GM20431 (cell line): ENCODE results near the gene MED29.

Experiments
- in situ Hi-C: fragments of 300-500 bp; cut with MseI, MboI; formaldehyde crosslinking; loops from one replicate; pipeline ENCODE4 v1.15.0; 2020; ENCODE audit warnings: low sequenced_read_pairs; ENCODE audit not compliant: unreplicated experiment

Gene MED29

DNA sequence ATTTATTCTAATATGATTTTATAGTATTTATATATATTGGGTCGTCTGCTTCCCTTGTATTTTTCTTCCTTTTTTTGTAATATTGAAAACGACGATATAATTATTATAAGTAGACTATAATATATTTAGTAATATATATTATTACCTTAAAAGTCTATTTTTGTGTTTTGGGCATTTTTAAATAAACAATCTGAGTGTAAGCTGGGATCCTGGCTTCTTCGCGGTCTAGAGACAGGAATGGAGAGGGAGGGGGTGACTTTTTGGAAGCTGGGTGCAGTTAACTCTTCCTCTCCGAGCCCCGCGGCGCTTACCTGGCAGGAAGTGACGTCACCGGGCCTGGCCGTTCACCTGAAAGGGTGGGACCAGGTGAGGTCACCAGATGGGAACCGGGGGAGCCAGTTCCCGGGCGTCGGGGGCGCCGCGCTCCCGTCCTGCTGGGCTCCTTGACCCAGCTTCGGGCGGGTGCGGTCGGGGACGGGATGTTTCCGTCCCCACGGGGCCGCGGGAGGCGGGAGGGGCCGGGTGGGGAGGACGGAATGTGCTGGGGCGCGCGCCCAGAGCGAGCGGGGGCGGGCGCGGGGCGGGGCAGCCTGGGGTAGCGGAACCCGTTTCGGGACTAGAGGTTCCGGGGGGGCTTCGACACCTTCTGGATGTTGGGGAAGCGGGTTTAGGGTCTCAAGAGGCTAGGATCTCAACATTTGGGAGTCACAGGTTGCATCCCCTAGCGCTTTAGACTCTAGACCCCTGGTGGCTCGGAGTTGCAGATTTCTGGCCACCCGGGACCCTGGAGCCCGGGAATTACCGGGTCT lies 18.2 kb downstream of the MED29 start:
- in situ Hi-C loops = no loop called here

DNA sequence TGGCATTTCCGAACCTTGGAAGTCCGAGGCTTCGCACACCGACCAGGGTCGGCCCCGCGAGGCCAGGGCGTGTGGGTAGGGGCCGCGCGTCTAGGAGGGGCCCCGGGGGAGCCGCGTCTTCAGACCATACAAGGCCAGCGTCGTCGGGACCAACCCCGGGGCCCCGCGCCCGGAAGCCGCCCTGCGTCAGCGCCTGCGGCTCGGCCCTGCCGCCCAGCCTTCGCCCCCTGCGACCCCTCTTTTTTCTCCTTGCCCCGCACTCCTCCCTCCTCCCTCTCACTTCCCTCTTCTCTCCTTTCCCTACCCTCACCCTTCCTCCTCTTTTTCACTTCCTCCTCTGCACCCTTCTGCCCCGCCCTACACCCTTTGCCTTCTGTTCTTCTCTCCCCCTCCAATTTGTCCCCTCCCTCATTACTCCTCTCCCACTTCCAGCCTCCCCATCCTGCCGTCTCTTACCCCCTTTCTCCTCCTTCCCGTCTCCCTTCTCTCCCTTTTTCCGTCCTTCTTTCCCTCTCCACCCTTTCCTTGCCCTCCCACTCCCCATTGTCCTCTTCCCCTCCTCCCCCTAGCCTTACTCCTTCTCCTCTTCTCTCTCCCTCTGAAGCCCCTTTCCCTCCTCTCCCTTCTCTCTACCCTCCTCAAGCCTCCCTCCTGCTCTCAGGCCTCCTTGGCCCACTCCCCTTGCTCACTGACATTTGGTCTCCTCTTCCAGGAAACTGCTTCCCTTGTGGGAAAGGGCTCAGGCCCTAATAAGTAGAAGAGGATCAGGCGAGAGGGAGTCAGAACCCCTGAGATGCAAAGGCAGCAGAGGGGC lies 19.0 kb downstream of the MED29 start:
- in situ Hi-C loops = no loop called here

GRCh38 chr19:39410831-39411080 lies 19.6 kb downstream of the MED29 start:
- in situ Hi-C loops = no loop called here

GRCh38 chr19:39411081-39411831 lies 20.1 kb downstream of the MED29 start:
- in situ Hi-C loops = no loop called here

GRCh38 chr19:39411832-39412099 lies 20.6 kb downstream of the MED29 start:
- in situ Hi-C loops = no loop called here

DNA sequence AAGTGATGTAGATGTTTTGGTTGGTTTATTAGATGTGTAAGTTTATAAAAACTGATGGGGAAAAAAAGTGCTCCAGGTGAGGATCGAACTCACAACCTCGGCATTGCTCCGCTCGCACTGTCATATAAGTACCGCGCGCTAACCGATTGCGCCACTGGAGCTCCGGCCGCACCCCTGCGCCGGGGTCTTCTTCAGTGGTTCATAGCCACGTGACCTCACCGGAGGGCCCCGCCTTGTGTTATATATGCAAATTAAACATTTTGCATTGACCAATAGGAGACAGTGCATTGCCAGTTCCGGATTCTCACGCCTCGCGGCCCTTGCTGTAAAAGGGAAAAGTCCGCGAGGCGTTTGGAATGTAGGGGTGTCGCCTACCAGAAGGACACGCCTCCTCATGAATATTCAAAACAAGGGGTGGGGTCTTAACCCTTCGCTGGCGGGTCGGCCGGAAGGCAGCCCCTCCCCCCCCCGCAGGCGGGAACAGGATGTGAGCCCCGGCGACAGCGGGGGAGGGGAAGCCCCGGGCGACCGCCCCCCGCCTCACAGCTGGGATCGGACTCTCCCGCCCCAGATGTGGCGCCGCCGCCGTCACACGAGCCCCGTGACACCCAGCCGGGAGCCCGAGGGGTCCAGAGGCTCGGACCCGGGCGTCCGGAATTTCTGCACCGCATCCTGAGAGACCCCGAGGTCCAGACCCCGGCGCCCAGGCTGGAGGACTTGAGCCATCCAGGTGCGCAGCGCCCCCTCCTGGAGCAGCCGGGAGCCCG lies 21.1 kb downstream of the MED29 start, which contains the start of gene PLEKHG2:
PLEKHG2 (plus strand) TSS at position 570 of the 767 bp plus-strand sequence. CDS start 1,418 bp downstream, outside the sequence.
- in situ Hi-C loops = no loop called here

GRCh38 chr19:39412867-39413271 lies 21.7 kb downstream of the MED29 start:
- in situ Hi-C loops = no loop called here

GRCh38 chr19:39413272-39413910 lies 22.2 kb downstream of the MED29 start:
- in situ Hi-C loops = no loop called here

GRCh38 chr19:39413911-39414608 lies 22.9 kb downstream of the MED29 start:
- in situ Hi-C loops = no loop called here

DNA sequence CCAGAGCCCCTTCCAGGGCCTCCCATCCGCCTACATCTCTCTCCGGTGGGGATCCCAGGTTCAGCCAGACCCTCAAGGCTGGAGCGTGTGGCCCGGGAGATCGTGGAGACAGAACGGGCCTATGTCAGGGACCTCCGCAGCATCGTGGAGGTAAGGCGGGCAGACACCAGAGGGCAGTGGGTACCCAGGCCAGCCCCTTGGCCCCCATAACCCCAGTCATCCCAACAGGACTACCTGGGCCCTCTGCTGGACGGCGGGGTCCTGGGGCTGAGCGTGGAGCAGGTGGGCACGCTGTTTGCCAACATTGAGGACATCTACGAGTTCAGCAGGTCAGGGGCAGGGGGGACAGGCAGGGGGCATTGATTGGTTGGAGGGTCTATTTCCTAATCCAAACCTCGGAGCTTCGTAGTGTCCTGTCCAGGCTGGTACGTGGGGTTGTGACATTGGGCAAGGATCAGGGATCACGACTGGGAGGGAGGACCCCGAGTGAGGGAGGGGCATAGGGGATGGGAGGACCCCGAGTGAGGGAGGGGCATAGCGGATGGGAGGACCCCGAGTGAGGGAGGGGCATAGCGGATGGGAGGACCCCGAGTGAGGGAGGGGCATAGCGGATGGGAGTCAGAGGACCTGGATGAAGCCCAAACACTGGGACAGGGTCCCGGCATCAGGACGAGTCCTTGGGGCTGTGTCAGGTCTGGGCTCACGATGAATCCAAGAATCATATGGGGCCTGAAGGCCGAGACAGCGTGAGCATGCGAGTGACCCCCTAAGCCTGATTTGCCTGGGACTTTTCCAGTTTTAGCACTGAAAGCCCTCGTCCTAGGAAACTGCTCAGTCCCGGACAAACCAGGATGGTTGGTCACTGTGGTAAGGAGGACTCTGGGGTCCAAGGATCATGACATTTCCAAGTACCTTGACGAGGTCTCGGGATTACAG lies 24.2 kb downstream of the MED29 start:
- in situ Hi-C loops = no loop called here

DNA sequence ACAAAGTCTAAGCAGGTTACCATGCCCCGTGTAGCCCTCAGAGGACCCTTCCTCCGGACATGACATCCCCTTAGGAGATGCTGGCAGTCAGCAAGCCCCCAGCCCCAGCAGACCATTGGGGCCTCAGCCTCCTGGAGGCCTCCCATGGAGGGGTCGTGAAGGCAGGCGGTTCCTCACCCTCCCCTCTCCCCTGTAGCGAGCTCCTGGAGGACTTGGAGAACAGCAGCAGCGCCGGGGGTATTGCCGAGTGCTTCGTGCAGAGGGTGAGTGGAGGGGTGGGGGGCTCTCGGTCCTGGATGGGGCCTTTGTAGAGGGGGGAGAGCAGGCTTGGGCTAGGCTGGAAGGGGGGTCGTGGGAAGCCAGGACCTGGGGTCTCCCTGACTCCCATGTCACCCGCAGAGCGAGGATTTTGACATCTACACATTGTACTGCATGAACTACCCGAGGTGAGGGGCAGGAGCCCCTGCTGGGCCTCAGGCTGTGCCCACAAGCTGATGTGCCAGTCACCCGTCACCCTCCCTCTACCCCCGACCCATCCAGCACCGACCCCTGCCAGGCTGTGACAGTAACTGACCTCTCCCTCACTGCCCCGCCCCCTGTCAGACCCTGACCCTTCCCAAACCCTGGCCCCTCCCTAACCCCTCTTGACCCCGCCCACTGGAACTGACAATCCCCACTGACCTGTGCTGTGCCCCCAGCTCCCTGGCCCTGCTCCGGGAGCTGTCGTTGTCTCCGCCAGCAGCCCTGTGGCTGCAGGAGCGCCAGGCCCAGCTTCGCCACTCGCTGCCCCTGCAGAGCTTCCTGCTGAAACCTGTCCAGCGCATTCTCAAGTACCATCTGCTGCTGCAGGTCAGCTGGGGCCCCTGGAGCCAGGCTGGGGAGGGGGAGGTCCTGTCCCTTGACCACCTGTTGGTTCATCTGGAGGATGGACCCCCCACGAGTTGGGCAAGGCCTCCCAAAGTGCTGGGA lies 25.3 kb downstream of the MED29 start:
- in situ Hi-C loops = no loop called here

DNA sequence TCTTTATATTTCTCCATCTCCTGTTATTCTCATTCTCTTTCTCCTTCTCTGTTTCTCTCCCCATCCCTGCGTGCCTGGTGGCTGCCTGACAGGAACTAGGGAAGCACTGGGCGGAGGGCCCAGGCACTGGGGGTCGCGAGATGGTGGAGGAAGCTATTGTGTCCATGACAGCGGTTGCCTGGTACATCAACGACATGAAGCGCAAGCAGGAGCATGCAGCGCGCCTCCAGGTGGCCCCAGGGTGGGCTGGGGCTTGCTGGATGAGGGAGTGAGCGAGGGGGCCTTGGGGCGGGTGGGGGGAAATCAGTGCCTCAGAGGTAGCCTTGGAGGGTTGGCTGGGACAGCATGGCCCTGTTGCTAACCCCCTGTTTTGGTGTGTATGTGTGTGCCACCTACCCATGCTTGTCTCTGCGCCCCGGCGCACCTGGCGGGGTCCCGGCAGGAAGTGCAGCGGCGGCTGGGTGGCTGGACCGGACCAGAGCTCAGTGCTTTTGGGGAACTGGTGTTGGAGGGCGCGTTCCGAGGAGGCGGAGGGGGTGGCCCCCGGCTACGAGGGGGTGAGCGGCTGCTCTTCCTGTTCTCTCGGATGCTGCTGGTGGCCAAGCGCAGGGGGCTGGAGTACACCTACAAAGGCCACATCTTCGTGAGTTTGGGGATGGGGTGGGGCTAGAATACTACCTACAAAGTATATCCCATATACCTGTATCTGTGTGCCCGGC lies 26.4 kb downstream of the MED29 start:
- in situ Hi-C loops = no loop called here

DNA sequence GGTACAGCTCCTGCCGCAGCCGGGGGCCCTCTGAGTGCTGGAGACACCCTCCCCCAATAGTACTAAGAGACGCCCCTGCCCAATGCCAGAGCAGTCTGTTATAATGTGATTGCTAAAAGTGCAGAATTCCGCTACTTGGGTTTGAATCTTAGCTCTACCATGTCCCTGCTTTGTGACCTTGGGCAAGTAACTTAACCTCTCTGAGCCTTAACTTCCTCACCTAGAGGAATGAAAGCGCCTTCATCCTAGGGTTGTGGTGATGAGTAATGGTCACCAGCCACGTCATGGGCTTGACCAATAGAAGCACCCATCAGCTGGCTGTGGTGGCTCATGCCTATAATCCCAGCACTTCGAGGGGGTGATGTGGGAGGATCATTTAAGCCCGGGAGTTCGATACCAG lies 27.8 kb downstream of the MED29 start:
- in situ Hi-C loops = no loop called here

DNA sequence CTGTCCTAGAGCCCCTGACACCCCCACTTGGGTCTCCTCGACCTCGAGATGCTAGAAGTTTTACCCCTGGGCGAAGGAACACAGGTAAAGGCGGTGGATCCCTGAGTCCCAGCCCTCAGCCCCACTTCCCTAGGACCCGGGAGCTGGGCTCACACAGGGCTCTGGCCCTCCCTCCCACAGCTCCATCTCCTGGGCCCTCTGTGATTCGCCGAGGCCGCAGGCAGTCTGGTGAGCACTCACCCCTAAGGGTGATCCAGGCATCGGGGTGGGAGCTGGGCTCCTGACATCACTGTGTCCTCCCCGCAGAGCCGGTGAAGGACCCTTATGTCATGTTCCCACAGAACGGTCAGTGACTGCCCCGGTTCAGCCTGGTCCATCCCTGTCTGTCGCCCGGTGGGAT lies 29.6 kb downstream of the MED29 start:
- in situ Hi-C loops = no loop called here

GRCh38 chr19:39422020-39422419 lies 30.8 kb downstream of the MED29 start:
- in situ Hi-C loops = no loop called here

DNA sequence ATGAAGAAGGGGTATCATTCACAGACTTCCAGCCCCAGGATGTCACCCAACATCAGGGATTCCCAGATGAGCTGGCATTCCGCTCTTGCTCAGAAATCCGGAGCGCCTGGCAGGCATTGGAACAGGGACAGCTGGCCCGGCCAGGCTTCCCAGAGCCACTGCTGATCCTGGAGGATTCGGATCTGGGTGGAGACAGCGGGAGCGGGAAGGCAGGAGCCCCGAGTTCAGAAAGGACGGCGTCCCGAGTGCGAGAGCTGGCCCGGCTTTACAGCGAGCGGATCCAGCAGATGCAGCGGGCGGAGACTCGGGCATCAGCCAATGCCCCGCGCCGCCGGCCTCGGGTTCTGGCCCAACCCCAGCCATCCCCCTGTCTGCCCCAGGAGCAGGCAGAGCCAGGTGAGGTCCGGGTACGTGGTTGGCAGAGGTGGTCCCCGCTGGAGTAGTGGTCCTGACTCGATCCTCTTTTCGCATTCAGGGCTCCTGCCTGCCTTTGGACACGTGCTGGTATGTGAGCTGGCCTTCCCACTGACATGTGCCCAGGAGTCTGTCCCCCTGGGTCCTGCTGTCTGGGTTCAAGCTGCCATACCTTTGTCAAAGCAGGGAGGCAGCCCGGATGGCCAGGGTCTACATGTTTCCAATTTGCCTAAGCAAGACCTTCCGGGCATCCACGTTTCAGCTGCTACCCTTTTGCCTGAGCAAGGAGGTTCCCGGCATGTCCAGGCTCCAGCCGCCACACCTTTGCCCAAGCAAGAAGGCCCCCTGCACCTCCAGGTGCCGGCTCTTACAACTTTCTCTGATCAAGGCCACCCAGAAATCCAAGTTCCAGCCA lies 32.3 kb downstream of the MED29 start:
- in situ Hi-C loops = no loop called here
